Ovary (tissue), 3 donors: ENCODE results near the gene GPR78.

Experiments used
- EP300 ChIP-seq: sonication (generic); formaldehyde crosslinking; IDR thresholded peaks from one replicate; pipeline ENCODE4 v1.6.1; 2017; ENCODE audit warnings: antibody characterized with exemption
- POLR2A ChIP-seq: fragments of 450-650 bp; IDR thresholded peaks from one replicate; pipeline ENCODE4 v1.6.1; 2017; ENCODE audit warnings: antibody characterized with exemption, mild to moderate bottlenecking, moderate library complexity
- TF ChIP-seq, protein P1 (sequence below), 3 donors: fragments of 450-650 bp in 2 of 3; fragments of 200-600 bp in 1 of 3; IDR thresholded peaks; one replicate each; pipeline versions ENCODE4 v1.5.1 to v1.8.0; 2016 to 2022; ENCODE audit warnings: antibody characterized with exemption in 3 of 3, mild to moderate bottlenecking in 1 of 3
- donor health status: DM: no; HTN: no; CAD: no.

DNA sequence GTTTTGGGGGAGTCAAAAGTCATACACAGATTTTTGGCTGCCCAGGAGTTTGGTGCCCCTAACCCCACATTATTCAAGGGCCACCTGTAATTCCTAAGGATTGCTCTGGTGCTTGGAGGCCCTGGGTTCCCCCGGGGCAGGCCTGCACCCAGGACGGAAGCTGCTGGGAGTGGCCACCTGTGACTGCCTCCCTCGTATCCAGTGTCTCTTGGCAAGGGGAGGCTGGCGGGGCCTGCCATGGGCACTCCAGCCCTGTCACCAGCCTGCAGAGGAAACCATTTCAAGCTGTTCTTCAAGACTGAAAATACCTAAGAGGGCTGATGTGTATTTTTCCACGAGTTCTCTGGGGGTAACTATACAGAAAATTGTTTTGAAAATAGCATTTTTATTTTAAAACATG lies 24.5 kb upstream of the GPR78 start:
- TF ChIP-seq, protein P1, sequence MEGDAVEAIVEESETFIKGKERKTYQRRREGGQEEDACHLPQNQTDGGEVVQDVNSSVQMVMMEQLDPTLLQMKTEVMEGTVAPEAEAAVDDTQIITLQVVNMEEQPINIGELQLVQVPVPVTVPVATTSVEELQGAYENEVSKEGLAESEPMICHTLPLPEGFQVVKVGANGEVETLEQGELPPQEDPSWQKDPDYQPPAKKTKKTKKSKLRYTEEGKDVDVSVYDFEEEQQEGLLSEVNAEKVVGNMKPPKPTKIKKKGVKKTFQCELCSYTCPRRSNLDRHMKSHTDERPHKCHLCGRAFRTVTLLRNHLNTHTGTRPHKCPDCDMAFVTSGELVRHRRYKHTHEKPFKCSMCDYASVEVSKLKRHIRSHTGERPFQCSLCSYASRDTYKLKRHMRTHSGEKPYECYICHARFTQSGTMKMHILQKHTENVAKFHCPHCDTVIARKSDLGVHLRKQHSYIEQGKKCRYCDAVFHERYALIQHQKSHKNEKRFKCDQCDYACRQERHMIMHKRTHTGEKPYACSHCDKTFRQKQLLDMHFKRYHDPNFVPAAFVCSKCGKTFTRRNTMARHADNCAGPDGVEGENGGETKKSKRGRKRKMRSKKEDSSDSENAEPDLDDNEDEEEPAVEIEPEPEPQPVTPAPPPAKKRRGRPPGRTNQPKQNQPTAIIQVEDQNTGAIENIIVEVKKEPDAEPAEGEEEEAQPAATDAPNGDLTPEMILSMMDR (IDR thresholded peaks at IDR 0.05), result no peak
- TF ChIP-seq POLR2A (no peak), EP300 (no peak)
